Measurements from ENCODE around the gene TSC1.

TSC1 gene

GRCh38 chr9:132989014-132989310 is 44.5 kb upstream of the TSC1 start:
- no peak overlapping the region for H3K27ac ChIP-seq
- no peak for TF ChIP-seq CTCF (conservative IDR thresholded peaks at IDR 0.05; ENCODE audit: low read depth)
- POLR2A ChIA-PET (ENCODE audit: low non-redundant PET): no interaction called here
- CTCF ChIA-PET: interaction anchor here (2.3 kb wide), 1 partner anchor 11 kb away, joined by 8 read pairs; the partner anchor contains the start of gene GFI1B
- no peak for DNase-seq (ENCODE audit: low spot score)

- DNase-seq (ENCODE audit: low spot score): no peak
- ChIA-PET POLR2A (ENCODE audit: low non-redundant PET) (no interaction called here), CTCF (interaction anchor here (1.0 to 2.3 kb wide), 2 partner anchors 10 to 33 kb away, joined by 3 to 8 read pairs; partner anchors contain the start of gene GFI1B)
- no peak for TF ChIP-seq CTCF (conservative IDR thresholded peaks at IDR 0.05; ENCODE audit: low read depth)
- no peak overlapping the region for H3K27ac ChIP-seq
Measured at GRCh38 chr9:132988244-132989013, 44.0 kb upstream of the TSC1 start.

- ChIA-PET CTCF (interaction anchor here (1.0 to 2.3 kb wide), 3 partner anchors 9 to 35 kb away, joined by 3 to 8 read pairs (median 5); partner anchors contain the start of gene GFI1B), POLR2A (ENCODE audit: low non-redundant PET) (no interaction called here)
- TF ChIP-seq CTCF (conservative IDR thresholded peaks at IDR 0.05; ENCODE audit: low read depth): no peak
- no peak overlapping the region for H3K27ac ChIP-seq
- no peak for DNase-seq (ENCODE audit: low spot score)
Measured at GRCh38 chr9:132986640-132987620, 42.5 kb upstream of the TSC1 start.

GRCh38 chr9:132986114-132986513 is 41.7 kb upstream of the TSC1 start:
- TF ChIP-seq CTCF (conservative IDR thresholded peaks at IDR 0.05; ENCODE audit: low read depth): no peak
- ChIA-PET POLR2A (ENCODE audit: low non-redundant PET) (no interaction called here), CTCF (interaction anchor here (1.4 kb wide), 1 partner anchor 9 kb away, joined by 5 read pairs; no protein-coding TSS in a partner anchor)
- no peak for DNase-seq (ENCODE audit: low spot score)
- H3K27ac ChIP-seq: no peak overlapping the region

GRCh38 chr9:132985489-132985888 is 41.1 kb upstream of the TSC1 start:
- TF ChIP-seq CTCF (conservative IDR thresholded peaks at IDR 0.05; ENCODE audit: low read depth): no peak
- no peak overlapping the region for H3K27ac ChIP-seq
- ChIA-PET CTCF (interaction anchor here (1.4 kb wide), 1 partner anchor 8 kb away, joined by 5 read pairs; no protein-coding TSS in a partner anchor), POLR2A (ENCODE audit: low non-redundant PET) (no interaction called here)
- no peak for DNase-seq (ENCODE audit: low spot score)

GRCh38 chr9:132985071-132985350 is 40.6 kb upstream of the TSC1 start:
- TF ChIP-seq CTCF (conservative IDR thresholded peaks at IDR 0.05; ENCODE audit: low read depth): no peak
- no peak overlapping the region for H3K27ac ChIP-seq
- POLR2A ChIA-PET (ENCODE audit: low non-redundant PET): no interaction called here
- no peak for DNase-seq (ENCODE audit: low spot score)
- CTCF ChIA-PET: no interaction called here

All from RWPE1 (cell line).